ENCODE measurements around the gene PCGF3. TPM values are rescaled to one million over a fixed set of nuclear protein-coding genes. Genes with fewer than 3 reads are reported as not detected.

Gene PCGF3
- total and polyA plus RNA-seq, 10 of the 15 experiments (the other 5 are each of a cell fraction or from before 2014, with no cell fraction given): 2.2 to 43.8 (median 15.9) TPM

DNA sequence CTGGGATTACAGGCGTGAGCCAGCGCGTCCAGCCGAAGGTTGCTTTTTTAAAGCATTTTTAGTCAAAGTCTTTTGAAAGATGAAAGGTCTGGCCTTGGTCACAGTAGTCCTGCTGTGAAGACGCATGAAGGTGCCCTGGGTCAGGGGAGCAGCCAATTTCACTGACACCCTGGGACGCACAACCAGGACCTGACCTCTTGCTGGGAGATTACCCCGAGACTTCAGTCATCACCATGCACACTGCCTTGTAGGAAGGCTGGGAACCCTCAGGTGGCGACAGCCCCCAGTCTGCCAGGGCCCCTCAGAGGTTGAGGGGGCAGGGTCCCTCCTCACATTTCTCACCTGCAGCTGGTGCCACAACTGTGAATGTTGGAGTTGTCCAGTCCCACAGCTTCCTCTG, 67.1 kb downstream of the PCGF3 start:
- intact Hi-C loops (cut with micrococcal nuclease; ENCODE audit: unreplicated experiment): no loop called here
- Histone ChIP-seq H3K4me2 (ENCODE audit: control insufficient read depth, insufficient read depth) (no peak overlapping the region), H3K9me3 (replicated peaks; ENCODE audit: control insufficient read depth, insufficient read depth, low read length) (no peaks in the 10 kb centered on the region), H3K36me3 (ENCODE audit: control insufficient read depth in 2 of 2, insufficient read depth in 2 of 2, low read length in 1 of 2) (peaks cover 14 to 43% of the 10 kb centered on the region in 2 experiments), H3K27ac (ENCODE audit: control insufficient read depth, insufficient read depth) (no peak overlapping the region), H3K27me3 (replicated peaks in 1 of 2; ENCODE audit: control insufficient read depth in 2 of 2, insufficient read depth in 2 of 2, low read length in 1 of 2) (no peaks in the 10 kb centered on the region), H4K20me1 (ENCODE audit: control insufficient read depth, insufficient read depth) (no peaks in the 10 kb centered on the region), H2AFZ (ENCODE audit: control insufficient read depth, low read depth, low read length) (no peak overlapping the region), H3K79me2 (ENCODE audit: control insufficient read depth, insufficient read depth, low read length) (peaks cover 35% of the 10 kb centered on the region), H3K4me3 (no peak overlapping the region), H3K9ac (ENCODE audit: control insufficient read depth, insufficient read depth, low read length) (no peak overlapping the region), H3K4me1 (ENCODE audit: control insufficient read depth, insufficient read depth, low read length) (no peaks in the 10 kb centered on the region)
- no peak for FAIRE-seq
- ChIA-PET POLR2A (no interaction called here), CTCF (no interaction called here), SMC1A (ENCODE audit: uncharacterized antibody, unreplicated experiment) (no interaction called here), RAD21 (ENCODE audit: unreplicated experiment) (no interaction called here)
- 85% methylated on average over 8 of the region's 8 CpGs for WGBS (ENCODE audit: insufficient coverage, insufficient replicate concordance, low lambda C conversion rate, missing lambda C conversion rate)
- no peak for DNase-seq (ENCODE audit: low read depth, low spot score)
- no TSS peak for BruUV-seq (replicated peaks)
- ATAC-seq: no peak
- in situ Hi-C loops (cut with MboI): no loop called here
- TF ChIP-seq FOXK2 (IDR thresholded peaks at IDR 0.05): no peak
- TF ChIP-seq SREBF1 (IDR thresholded peaks at IDR 0.05; ENCODE audit: low read length): no peak
- TF ChIP-seq ZSCAN29 (IDR thresholded peaks at IDR 0.05): no peak
- TF ChIP-seq SUPT20H (IDR thresholded peaks at IDR 0.05; ENCODE audit: borderline replicate concordance, control insufficient read depth, low read depth, low read length): no peak
- TF ChIP-seq, protein P1, sequence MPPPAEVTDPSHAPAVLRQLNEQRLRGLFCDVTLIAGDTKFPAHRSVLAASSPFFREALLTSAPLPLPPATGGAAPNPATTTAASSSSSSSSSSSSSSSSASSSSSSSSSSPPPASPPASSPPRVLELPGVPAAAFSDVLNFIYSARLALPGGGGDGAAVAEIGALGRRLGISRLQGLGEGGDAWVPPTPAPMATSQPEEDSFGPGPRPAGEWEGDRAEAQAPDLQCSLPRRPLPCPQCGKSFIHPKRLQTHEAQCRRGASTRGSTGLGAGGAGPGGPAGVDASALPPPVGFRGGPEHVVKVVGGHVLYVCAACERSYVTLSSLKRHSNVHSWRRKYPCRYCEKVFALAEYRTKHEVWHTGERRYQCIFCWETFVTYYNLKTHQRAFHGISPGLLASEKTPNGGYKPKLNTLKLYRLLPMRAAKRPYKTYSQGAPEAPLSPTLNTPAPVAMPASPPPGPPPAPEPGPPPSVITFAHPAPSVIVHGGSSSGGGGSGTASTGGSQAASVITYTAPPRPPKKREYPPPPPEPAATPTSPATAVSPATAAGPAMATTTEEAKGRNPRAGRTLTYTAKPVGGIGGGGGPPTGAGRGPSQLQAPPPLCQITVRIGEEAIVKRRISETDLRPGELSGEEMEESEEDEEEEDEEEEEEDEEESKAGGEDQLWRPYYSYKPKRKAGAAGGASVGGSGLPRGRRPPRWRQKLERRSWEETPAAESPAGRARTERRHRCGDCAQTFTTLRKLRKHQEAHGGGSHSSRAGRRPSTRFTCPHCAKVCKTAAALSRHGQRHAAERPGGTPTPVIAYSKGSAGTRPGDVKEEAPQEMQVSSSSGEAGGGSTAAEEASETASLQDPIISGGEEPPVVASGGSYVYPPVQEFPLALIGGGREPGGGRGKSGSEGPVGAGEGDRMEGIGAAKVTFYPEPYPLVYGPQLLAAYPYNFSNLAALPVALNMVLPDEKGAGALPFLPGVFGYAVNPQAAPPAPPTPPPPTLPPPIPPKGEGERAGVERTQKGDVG (CRISPR knock-in tag; IDR thresholded peaks at IDR 0.05): no peak
- no peak for TF ChIP-seq KDM1A (IDR thresholded peaks at IDR 0.05; ENCODE audit: borderline replicate concordance)
- no peak for TF ChIP-seq MLLT1 (IDR thresholded peaks at IDR 0.05)
- no peak for TF ChIP-seq DPF2 (IDR thresholded peaks at IDR 0.05)

Measured in GM12878 (cell line).